Cardiac fibroblast (primary cell): ENCODE measurements around the gene CCDC30.

Source experiments
- DNase-seq, 2 donors: peaks; one replicate each; pipeline versions ENCODE4 v3.0.0 to v3.0.0-alpha.2; 2010; ENCODE audit warnings: low read depth in 2 of 2
- H3K4me3 ChIP-seq, 2 donors: replicated peaks in 1 of 2; 1 replicate in 1 of 2; 2 replicates in 1 of 2; pipeline ENCODE4 v1.5.1; 2011; ENCODE audit warnings: low read depth in 2 of 2, low read length in 2 of 2, mild to moderate bottlenecking in 2 of 2, moderate library complexity in 1 of 2
- CTCF ChIP-seq: IDR thresholded peaks from one replicate; pipeline ENCODE4 v1.5.1; 2011; ENCODE audit warnings: low read depth, mild to moderate bottlenecking, low read length, inconsistent platforms

Gene CCDC30

DNA sequence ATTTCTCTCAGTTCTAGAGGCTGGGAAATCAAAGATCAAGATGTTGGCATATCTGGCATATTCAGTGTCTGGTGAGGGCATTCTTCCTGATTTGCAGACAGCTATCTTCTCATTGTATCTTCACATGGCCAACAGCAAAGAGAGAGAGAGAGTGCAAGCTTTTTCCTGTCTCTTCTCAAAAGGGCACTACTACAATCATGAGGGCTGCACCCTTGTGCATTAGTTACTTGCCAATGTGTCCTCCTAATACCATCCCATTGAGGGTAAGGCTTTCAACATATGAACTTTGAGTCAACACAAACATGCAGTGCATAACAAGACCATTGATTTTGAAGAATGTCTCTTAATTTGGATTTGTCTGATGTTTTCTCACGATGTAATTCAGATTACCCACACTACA is 78.0 kb downstream of the CCDC30 start:
- no peak for TF ChIP-seq CTCF
- no peak for DNase-seq
- H3K4me3 ChIP-seq = no peak overlapping the region

- DNase-seq = no peak
- no peak overlapping the region for H3K4me3 ChIP-seq
- TF ChIP-seq CTCF = no peak
Measured at GRCh38 chr1:42551180-42551579, 88.1 kb downstream of the CCDC30 start.

DNA sequence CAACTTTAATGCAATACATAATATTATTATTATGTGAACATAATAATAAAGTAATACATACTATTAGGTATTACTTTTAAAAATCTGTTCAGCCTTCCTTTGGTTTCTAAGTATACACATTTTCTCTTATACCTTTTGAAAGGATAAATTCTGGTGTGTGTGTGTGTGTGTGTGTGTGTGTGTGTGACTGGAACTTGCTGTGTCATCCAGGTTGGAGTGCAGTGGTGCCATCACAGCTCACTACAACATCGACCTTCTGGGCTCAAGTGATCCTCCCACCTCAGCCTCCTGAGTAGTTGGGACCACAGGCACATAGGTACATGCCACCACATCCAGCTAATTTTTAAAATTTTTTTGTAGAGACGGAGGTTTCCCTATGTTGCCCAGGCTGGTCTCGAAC is 88.5 kb downstream of the CCDC30 start:
- H3K4me3 ChIP-seq = no peak overlapping the region
- no peak for DNase-seq
- no peak for TF ChIP-seq CTCF

DNA sequence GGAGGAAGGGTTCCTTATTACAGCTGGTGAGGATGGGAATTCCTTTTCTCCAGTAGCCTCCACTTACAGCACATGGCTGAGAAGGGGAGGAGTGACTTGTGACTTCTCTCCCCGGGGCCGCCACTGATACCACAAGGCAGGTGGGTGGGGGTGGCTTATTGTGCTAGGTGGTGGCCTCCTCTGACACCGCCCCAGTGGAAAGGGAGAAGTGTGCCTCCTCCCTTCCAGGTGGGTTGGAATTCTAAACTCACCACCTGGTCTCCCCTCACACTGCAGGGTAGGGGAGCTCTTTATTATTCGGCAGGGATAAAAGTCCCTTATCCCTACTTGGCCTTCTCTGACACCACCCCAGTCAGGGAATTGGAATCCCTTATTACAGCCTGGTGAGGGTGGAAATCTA is 89.5 kb downstream of the CCDC30 start:
- no peak for DNase-seq
- no peak for TF ChIP-seq CTCF
- no peak overlapping the region for H3K4me3 ChIP-seq

DNA sequence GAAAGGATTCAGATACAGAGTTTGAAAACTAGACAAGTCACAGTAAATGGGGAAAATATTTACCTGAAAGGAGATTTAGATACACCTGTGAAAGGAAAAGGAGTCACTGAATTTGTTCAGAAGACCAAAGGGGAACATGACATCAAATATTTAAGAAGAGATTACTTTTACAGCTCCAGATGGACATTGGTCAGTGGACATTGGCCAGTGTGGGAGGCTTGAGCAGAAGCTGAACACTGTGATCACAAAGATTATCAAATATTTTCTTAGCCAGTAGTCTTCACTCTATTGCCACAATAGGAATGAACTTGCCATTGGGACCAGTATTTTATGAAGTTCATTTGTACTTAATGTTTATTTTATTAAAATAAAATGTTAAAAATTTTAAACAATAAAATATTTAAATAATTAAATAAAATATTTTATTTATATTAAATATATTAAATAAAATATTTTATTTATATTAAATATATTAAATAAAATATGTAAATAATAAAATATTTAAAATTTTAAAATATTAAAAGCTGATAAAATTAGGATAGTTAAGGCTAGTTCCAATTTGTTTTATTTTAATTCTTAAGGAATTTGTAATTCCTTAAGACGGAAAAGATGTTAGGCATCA is 94.3 kb downstream of the CCDC30 start:
- TF ChIP-seq CTCF = no peak

GRCh38 chr1:42567038-42567437 is 104.0 kb downstream of the CCDC30 start:
- no peak for TF ChIP-seq CTCF
- H3K4me3 ChIP-seq = no peak overlapping the region
- no peak for DNase-seq

More for the DNA sequence above, 94.3 kb downstream of the CCDC30 start:
- no peak overlapping the region for H3K4me3 ChIP-seq
- no peak for DNase-seq

DNA sequence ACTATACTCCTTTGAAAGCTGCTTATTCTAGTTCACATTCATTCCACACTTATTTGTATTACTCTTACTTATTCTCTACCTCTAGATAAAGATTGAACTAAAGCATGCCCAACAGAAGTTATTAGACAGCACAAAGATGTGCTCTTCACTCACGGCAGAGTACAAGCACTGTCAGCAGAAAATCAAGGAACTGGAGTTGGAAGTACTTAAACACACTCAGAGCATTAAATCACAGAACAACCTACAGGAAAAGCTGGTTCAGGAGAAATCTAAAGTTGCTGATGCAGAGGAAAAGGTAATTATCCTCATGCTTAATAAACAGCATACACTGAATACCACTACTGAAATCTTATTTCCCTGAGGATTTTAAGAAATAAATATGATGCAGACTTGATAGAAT is 113.8 kb downstream of the CCDC30 start:
- DNase-seq = no peak
- no peak for TF ChIP-seq CTCF
- H3K4me3 ChIP-seq = no peak overlapping the region
